Epidermal melanocyte (primary cell): ENCODE results near the gene HBP1.
A peak's percentile ranks its signal among the peaks of the same experiment; 100 is the strongest.
"Not testable (repeated sequence)": the region's sequence is repeated elsewhere in the genome, so short reads cannot be mapped to it uniquely, and the experiment has no call there.

ENCODE experiments used
- DNase-seq: peaks from one replicate; pipeline ENCODE4 v3.0.0; 2011; ENCODE audit warnings: low spot score; ENCODE audit not compliant: insufficient read length

The HBP1 gene

GRCh38 chr7:107168233-107169119 is at the start of gene HBP1:
Gene HBP1 (plus strand): TSS chr7:107169003. CDS start chr7:107179894, 10,891 bp downstream.
- peak; percentile 91 for DNase-seq

GRCh38 chr7:107119376-107120105 is 49.3 kb upstream of the HBP1 start:
- no peak for DNase-seq

GRCh38 chr7:107122486-107122911 is 46.3 kb upstream of the HBP1 start:
- no peak for DNase-seq

- no peak for DNase-seq
These were observed 45.4 kb upstream of the HBP1 start for GRCh38 chr7:107123392-107123791.

GRCh38 chr7:107125475-107125874 is 43.3 kb upstream of the HBP1 start:
- DNase-seq, result no peak

- no peak for DNase-seq
These were observed 40.6 kb upstream of the HBP1 start for GRCh38 chr7:107128217-107128616.

GRCh38 chr7:107128748-107129147 is 40.1 kb upstream of the HBP1 start:
- no peak for DNase-seq

GRCh38 chr7:107130487-107131220 is 38.1 kb upstream of the HBP1 start:
- DNase-seq, result no peak

GRCh38 chr7:107133396-107133795 is 35.4 kb upstream of the HBP1 start:
- DNase-seq, result no peak

GRCh38 chr7:107138696-107139420 is 29.9 kb upstream of the HBP1 start:
- no peak for DNase-seq

GRCh38 chr7:107143875-107144274 is 24.9 kb upstream of the HBP1 start:
- DNase-seq, result not testable (repeated sequence)

GRCh38 chr7:107145067-107145838 is 23.6 kb upstream of the HBP1 start:
- no peak for DNase-seq

GRCh38 chr7:107147464-107148393 is 21.1 kb upstream of the HBP1 start:
- DNase-seq, result no peak

GRCh38 chr7:107148721-107149120 is 20.1 kb upstream of the HBP1 start:
- no peak for DNase-seq

- DNase-seq, result no peak
These were observed 18.9 kb upstream of the HBP1 start for GRCh38 chr7:107149863-107150262.

- DNase-seq, result no peak
These were observed 18.3 kb upstream of the HBP1 start for GRCh38 chr7:107150375-107151073.

- no peak for DNase-seq
These were observed 17.3 kb upstream of the HBP1 start for GRCh38 chr7:107151538-107151937.

GRCh38 chr7:107152011-107152410 is 16.8 kb upstream of the HBP1 start:
- no peak for DNase-seq

GRCh38 chr7:107154826-107155225 is 14.0 kb upstream of the HBP1 start:
- DNase-seq, result no peak
